ENCODE data around the gene GRIN2C. TPM values are rescaled to one million over a fixed set of nuclear protein-coding genes. Genes with fewer than 3 reads are reported as not detected.

GRIN2C gene
- total and polyA plus RNA-seq, 9 of the 15 experiments (the other 6 are each of a cell fraction or from before 2014, with no cell fraction given) = under 0.01 to 0.33 (median 0.10) TPM; not detected in 2

Other genes starting within 250 kb of the GRIN2C start
Only the 7 nearest of the 16 such genes appear.
- gene NHERF1, start 111.3 kb downstream of the GRIN2C start, total RNA-seq (2014; rRNA removed) = 35.5 and 51.8 TPM in 2 replicates
- 23.8 and 30.5 TPM in 2 replicates for gene NHERF1, start 111.3 kb downstream of the GRIN2C start, total RNA-seq (2014; rRNA removed; fragmentation: Illumina TruSeq; extraction: Trizol)
- gene NHERF1, start 111.3 kb downstream of the GRIN2C start, total RNA-seq (2015; rRNA removed; fragmentation: Illumina TruSeq; extraction: Trizol) = 38.9 and 40.2 TPM in 2 replicates
- 79.9 and 88.0 TPM in 2 replicates for gene NHERF1, start 111.3 kb downstream of the GRIN2C start, total RNA-seq (2021)
- gene NHERF1, start 111.3 kb downstream of the GRIN2C start, polyA plus RNA-seq (2011; rRNA removed) = 36.9 and 45.6 TPM in 2 replicates
- gene NHERF1, start 111.3 kb downstream of the GRIN2C start, polyA plus RNA-seq (2014; fragmentation: Illumina TruSeq; extraction: Trizol) = 64.8 and 78.7 TPM in 2 replicates
- gene NHERF1, start 111.3 kb downstream of the GRIN2C start, polyA plus RNA-seq (2014; fragmentation: Nextera tagmentation; extraction: Ambion mirVana) = 10 to 100 TPM; 11.4 to 20.6 TPM
- gene NHERF1, start 111.3 kb downstream of the GRIN2C start, polyA plus RNA-seq (2014; rRNA removed) = 44.9 and 50.1 TPM in 2 replicates
- 28.8 and 31.9 TPM in 2 replicates for gene NAT9, start 83.5 kb downstream of the GRIN2C start, total RNA-seq (2014; rRNA removed)
- gene NAT9, start 83.5 kb downstream of the GRIN2C start, total RNA-seq (2014; rRNA removed; fragmentation: Illumina TruSeq; extraction: Trizol) = 28.3 and 42.2 TPM in 2 replicates
- gene NAT9, start 83.5 kb downstream of the GRIN2C start, total RNA-seq (2015; rRNA removed; fragmentation: Illumina TruSeq; extraction: Trizol) = 39.4 and 40.8 TPM in 2 replicates
- 56.8 and 63.6 TPM in 2 replicates for gene NAT9, start 83.5 kb downstream of the GRIN2C start, total RNA-seq (2021)
- gene NAT9, start 83.5 kb downstream of the GRIN2C start, polyA plus RNA-seq (2011; rRNA removed) = 42.4 and 52.0 TPM in 2 replicates
- 37.1 and 39.9 TPM in 2 replicates for gene NAT9, start 83.5 kb downstream of the GRIN2C start, polyA plus RNA-seq (2014; fragmentation: Illumina TruSeq; extraction: Trizol)
- gene NAT9, start 83.5 kb downstream of the GRIN2C start, polyA plus RNA-seq (2014; fragmentation: Nextera tagmentation; extraction: Ambion mirVana) = 1 to 10 TPM; 4.2 to 5.9 TPM
- gene NAT9, start 83.5 kb downstream of the GRIN2C start, polyA plus RNA-seq (2014; rRNA removed) = 59.9 and 63.8 TPM in 2 replicates
- gene FDXR, start 13.1 kb upstream of the GRIN2C start, total RNA-seq (2014; rRNA removed) = 62.2 and 76.4 TPM in 2 replicates
- 8.7 and 14.3 TPM in 2 replicates for gene FDXR, start 13.1 kb upstream of the GRIN2C start, total RNA-seq (2014; rRNA removed; fragmentation: Illumina TruSeq; extraction: Trizol)
- 40.6 and 46.1 TPM in 2 replicates for gene FDXR, start 13.1 kb upstream of the GRIN2C start, total RNA-seq (2015; rRNA removed; fragmentation: Illumina TruSeq; extraction: Trizol)
- gene FDXR, start 13.1 kb upstream of the GRIN2C start, total RNA-seq (2021) = 68.7 and 70.7 TPM in 2 replicates
- 25.4 and 30.9 TPM in 2 replicates for gene FDXR, start 13.1 kb upstream of the GRIN2C start, polyA plus RNA-seq (2011; rRNA removed)
- 13.6 and 40.4 TPM in 2 replicates for gene FDXR, start 13.1 kb upstream of the GRIN2C start, polyA plus RNA-seq (2014; fragmentation: Illumina TruSeq; extraction: Trizol)
- gene FDXR, start 13.1 kb upstream of the GRIN2C start, polyA plus RNA-seq (2014; fragmentation: Nextera tagmentation; extraction: Ambion mirVana) = 1 to 10 TPM in 1 of 2 experiments, under 1 TPM in 1; 0.89 to 2.8 TPM
- gene FDXR, start 13.1 kb upstream of the GRIN2C start, polyA plus RNA-seq (2014; rRNA removed) = 58.6 and 62.9 TPM in 2 replicates
- gene FADS6, start 33.7 kb upstream of the GRIN2C start, total RNA-seq (2014; rRNA removed) = not detected in 2 replicates
- not detected in 2 replicates for gene FADS6, start 33.7 kb upstream of the GRIN2C start, total RNA-seq (2014; rRNA removed; fragmentation: Illumina TruSeq; extraction: Trizol)
- 0.22 TPM in 1 of 2 replicates, not detected in the other for gene FADS6, start 33.7 kb upstream of the GRIN2C start, total RNA-seq (2015; rRNA removed; fragmentation: Illumina TruSeq; extraction: Trizol)
- gene FADS6, start 33.7 kb upstream of the GRIN2C start, total RNA-seq (2021) = not detected in 2 replicates
- gene FADS6, start 33.7 kb upstream of the GRIN2C start, polyA plus RNA-seq (2011; rRNA removed) = 0.12 and 0.18 TPM in 2 replicates
- gene FADS6, start 33.7 kb upstream of the GRIN2C start, polyA plus RNA-seq (2014; fragmentation: Illumina TruSeq; extraction: Trizol) = not detected in 2 replicates
- not detected for gene FADS6, start 33.7 kb upstream of the GRIN2C start, polyA plus RNA-seq (2014; fragmentation: Nextera tagmentation; extraction: Ambion mirVana)
- gene FADS6, start 33.7 kb upstream of the GRIN2C start, polyA plus RNA-seq (2014; rRNA removed) = not detected in 2 replicates
- gene USH1G, start 63.4 kb upstream of the GRIN2C start, total RNA-seq (2014; rRNA removed) = 0.64 and 1.2 TPM in 2 replicates
- gene USH1G, start 63.4 kb upstream of the GRIN2C start, total RNA-seq (2014; rRNA removed; fragmentation: Illumina TruSeq; extraction: Trizol) = 0.16 and 0.22 TPM in 2 replicates
- 0.43 and 0.53 TPM in 2 replicates for gene USH1G, start 63.4 kb upstream of the GRIN2C start, total RNA-seq (2015; rRNA removed; fragmentation: Illumina TruSeq; extraction: Trizol)
- gene USH1G, start 63.4 kb upstream of the GRIN2C start, total RNA-seq (2021) = 1.00 and 1.4 TPM in 2 replicates
- gene USH1G, start 63.4 kb upstream of the GRIN2C start, polyA plus RNA-seq (2011; rRNA removed) = 0.57 and 0.77 TPM in 2 replicates
- gene USH1G, start 63.4 kb upstream of the GRIN2C start, polyA plus RNA-seq (2014; fragmentation: Illumina TruSeq; extraction: Trizol) = 0.42 and 0.71 TPM in 2 replicates
- not detected for gene USH1G, start 63.4 kb upstream of the GRIN2C start, polyA plus RNA-seq (2014; fragmentation: Nextera tagmentation; extraction: Ambion mirVana)
- gene USH1G, start 63.4 kb upstream of the GRIN2C start, polyA plus RNA-seq (2014; rRNA removed) = 0.57 and 0.69 TPM in 2 replicates
- gene OTOP2, start 64.4 kb upstream of the GRIN2C start, total RNA-seq (2014; rRNA removed) = not detected in 2 replicates
- 0.11 TPM in 1 of 2 replicates, not detected in the other for gene OTOP2, start 64.4 kb upstream of the GRIN2C start, total RNA-seq (2014; rRNA removed; fragmentation: Illumina TruSeq; extraction: Trizol)
- gene OTOP2, start 64.4 kb upstream of the GRIN2C start, total RNA-seq (2015; rRNA removed; fragmentation: Illumina TruSeq; extraction: Trizol) = 0.19 and 0.36 TPM in 2 replicates
- 0.18 and 0.27 TPM in 2 replicates for gene OTOP2, start 64.4 kb upstream of the GRIN2C start, total RNA-seq (2021)
- 0.28 and 0.31 TPM in 2 replicates for gene OTOP2, start 64.4 kb upstream of the GRIN2C start, polyA plus RNA-seq (2011; rRNA removed)
- 0.25 TPM in 1 of 2 replicates, not detected in the other for gene OTOP2, start 64.4 kb upstream of the GRIN2C start, polyA plus RNA-seq (2014; fragmentation: Illumina TruSeq; extraction: Trizol)
- gene OTOP2, start 64.4 kb upstream of the GRIN2C start, polyA plus RNA-seq (2014; fragmentation: Nextera tagmentation; extraction: Ambion mirVana) = under 1 TPM; 0.04 to 0.06 TPM
- 0.08 and 0.09 TPM in 2 replicates for gene OTOP2, start 64.4 kb upstream of the GRIN2C start, polyA plus RNA-seq (2014; rRNA removed)
- not detected in 2 replicates for gene OTOP3, start 76.0 kb upstream of the GRIN2C start, total RNA-seq (2014; rRNA removed)
- gene OTOP3, start 76.0 kb upstream of the GRIN2C start, total RNA-seq (2014; rRNA removed; fragmentation: Illumina TruSeq; extraction: Trizol) = not detected in 2 replicates
- gene OTOP3, start 76.0 kb upstream of the GRIN2C start, total RNA-seq (2015; rRNA removed; fragmentation: Illumina TruSeq; extraction: Trizol) = not detected in 2 replicates
- not detected in 2 replicates for gene OTOP3, start 76.0 kb upstream of the GRIN2C start, total RNA-seq (2021)
- gene OTOP3, start 76.0 kb upstream of the GRIN2C start, polyA plus RNA-seq (2011; rRNA removed) = not detected in 2 replicates
- not detected in 2 replicates for gene OTOP3, start 76.0 kb upstream of the GRIN2C start, polyA plus RNA-seq (2014; fragmentation: Illumina TruSeq; extraction: Trizol)
- not detected for gene OTOP3, start 76.0 kb upstream of the GRIN2C start, polyA plus RNA-seq (2014; fragmentation: Nextera tagmentation; extraction: Ambion mirVana)
- gene OTOP3, start 76.0 kb upstream of the GRIN2C start, polyA plus RNA-seq (2014; rRNA removed) = not detected in 2 replicates

Measured in K562 (cell line).